Measurements from ENCODE around the gene FMO3.

The FMO3 gene

DNA sequence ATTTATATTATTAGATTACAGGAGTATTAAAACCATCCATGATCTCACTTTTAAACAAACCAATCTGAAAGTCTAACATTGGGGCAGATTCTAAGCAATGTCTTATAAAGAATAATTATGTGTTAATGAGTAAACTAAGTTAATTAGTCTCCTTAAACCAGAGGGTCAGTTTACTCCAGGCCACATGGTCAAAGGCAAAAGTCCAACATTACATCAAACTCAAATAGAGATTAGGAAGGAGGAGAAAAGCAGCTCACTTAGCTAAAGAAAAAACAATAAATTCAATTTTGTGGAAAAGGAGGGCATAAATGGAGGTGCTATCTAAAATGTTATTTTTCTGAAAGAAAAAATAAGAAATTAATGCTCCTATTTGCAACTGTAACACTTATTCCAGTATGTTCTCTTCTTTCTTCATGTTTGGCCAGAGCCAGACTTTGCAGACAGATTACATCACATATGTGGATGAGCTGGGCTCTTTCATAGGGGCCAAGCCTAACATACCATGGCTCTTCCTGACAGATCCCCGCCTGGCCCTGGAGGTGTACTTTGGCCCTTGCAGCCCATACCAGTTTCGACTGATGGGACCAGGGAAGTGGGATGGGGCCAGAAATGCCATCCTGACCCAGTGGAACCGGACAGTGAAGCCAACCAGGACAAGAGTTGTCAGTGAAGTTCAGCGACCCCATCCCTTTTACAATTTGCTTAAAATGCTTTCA, 70.1 kb downstream of the FMO3 start:
- no peak for DNase-seq

DNA sequence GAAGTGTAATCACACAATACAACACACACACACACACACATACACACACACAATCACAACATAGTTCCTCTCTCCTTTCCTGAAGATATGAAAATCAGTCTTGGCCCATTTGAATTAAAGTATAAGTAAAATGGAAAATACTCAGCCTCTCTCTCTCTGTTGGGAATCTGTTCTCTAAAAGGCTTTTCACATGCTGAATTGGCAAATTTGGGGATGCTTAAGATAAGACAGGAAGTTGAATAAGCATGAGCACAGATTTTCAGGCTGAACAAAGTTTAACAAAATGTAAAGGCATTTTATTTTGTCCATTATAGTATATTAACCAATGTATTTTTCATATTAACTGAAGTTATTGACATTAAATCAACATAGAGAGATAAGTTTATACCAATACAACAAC, 70.7 kb downstream of the FMO3 start:
- DNase-seq, result no peak

DNA sequence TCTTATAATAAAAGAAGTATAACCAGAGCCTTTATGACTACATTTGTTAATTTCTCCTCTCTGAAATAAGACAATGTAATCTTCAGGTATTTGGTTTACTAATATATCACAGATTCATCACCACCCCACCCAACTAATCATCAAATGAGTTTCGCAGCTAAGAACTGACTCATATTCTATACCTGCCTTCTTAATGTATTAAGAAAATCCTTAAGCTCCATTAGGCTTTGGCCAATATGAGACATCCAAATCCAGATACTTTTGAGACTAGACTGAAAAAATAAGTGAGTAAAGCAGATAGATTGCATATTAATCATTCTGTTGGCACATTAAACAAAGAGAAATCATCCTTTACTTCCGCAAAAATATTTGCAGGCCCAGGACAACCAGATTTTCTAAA, 75.7 kb downstream of the FMO3 start:
- DNase-seq, result no peak

Measured in activated CD4-positive, CD25-positive, alpha-beta regulatory T cell treated with anti-CD3 and anti-CD28 coated beads, Interleukin-2, amount 50 U/mL, for 72 hours (primary cell).